HL-60 (cell line): ENCODE data around the gene NUP43.

Source experiments
- CTCF ChIP-seq: IDR thresholded peaks from one replicate; pipeline ENCODE4 v1.5.1; 2011; ENCODE audit warnings: low read length, control low read depth, inconsistent platforms; ENCODE audit not compliant: insufficient read depth
- GABPA ChIP-seq: IDR thresholded peaks from 2 replicates; pipeline ENCODE4 v1.6.1; 2012; ENCODE audit warnings: low read depth
- POLR2AphosphoS5 ChIP-seq: IDR thresholded peaks from 2 replicates; pipeline ENCODE4 v1.6.1; 2012; ENCODE audit warnings: low read depth
- REST ChIP-seq: IDR thresholded peaks from 2 replicates; pipeline ENCODE4 v1.6.1; 2012; ENCODE audit warnings: low read depth; ENCODE audit not compliant: insufficient replicate concordance

- TF ChIP-seq CTCF (no peak), POLR2AphosphoS5 (no peak), GABPA (no peak), REST (no peak)
Measured at GRCh38 chr6:149771185-149771584, 24.9 kb upstream of the NUP43 start.
